ENCODE data around the gene SCN2B. TPM values are rescaled to one million over a fixed set of nuclear protein-coding genes. Genes with fewer than 3 reads are reported as not detected.

The SCN2B gene
- total and polyA plus RNA-seq, 2 experiments from 2014 or later = not detected

DNA sequence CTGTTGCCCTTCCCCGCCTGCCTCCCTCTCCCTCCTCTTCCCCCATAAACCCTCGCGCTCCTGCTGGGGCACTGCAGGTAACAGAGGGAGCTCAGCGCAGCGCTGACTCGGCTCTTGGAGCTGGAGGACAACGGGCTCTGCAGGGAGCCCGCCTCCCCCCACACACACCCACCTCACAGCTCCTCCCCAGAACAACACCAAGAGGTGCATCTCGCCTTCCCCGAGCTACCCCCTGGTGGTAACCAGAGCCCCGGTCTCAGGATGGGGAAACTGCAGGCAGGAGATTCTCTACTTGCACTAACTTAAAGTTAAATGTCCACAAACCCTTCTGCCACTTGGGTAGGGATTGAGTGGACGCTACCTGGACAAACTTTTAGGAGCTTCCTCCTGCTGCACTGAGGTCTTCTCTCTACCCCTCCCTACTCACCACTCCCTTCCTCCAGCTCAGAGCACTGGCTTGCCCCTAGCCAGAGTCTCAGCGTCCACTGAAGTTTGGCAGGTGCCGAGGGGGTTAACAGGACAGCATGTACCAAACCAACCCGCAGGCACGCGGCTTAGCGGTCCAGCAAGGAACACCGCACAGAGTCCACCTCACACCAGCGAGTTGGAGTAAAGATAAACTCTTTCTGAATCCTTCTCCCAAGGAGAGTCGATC lies 19.8 kb downstream of the SCN2B start:
- H3K9me2 ChIP-seq (ENCODE audit: insufficient read depth) = no peaks in the 10 kb centered on the region
- peaks cover 67% of the 10 kb centered on the region for H3K27me3 ChIP-seq (replicated peaks; ENCODE audit: insufficient read depth)
- H3K9me3 ChIP-seq (ENCODE audit: low read depth) = no peaks in the 10 kb centered on the region
- WGBS, 2 experiments (ENCODE audit: low coverage in 1 of 2, low lambda C conversion rate in 2 of 2, missing lambda C conversion rate in 2 of 2) = 8% methylated on average over 17 to 21 of the region's 21 CpGs
- DNase-seq = no peak
- H3K79me2 ChIP-seq (ENCODE audit: insufficient read depth) = no peaks in the 10 kb centered on the region
- no peak overlapping the region for H3K4me2 ChIP-seq (ENCODE audit: unreplicated experiment)
- TF ChIP-seq EZH2phosphoT487 (IDR thresholded peaks at IDR 0.05; ENCODE audit: insufficient read depth, low read depth) (no peak), EZH2 (IDR thresholded peaks at IDR 0.05; ENCODE audit: insufficient read depth, poor library complexity, severe bottlenecking) (no peak)
- H4K20me1 ChIP-seq (ENCODE audit: insufficient read depth) = no peaks in the 10 kb centered on the region
- no peaks in the 10 kb centered on the region for H3K36me3 ChIP-seq (ENCODE audit: low read depth)
- in situ Hi-C loops (cut with MboI) = no loop called here
- H2AFZ ChIP-seq = no peak overlapping the region
- H3K9ac ChIP-seq = no peak overlapping the region
- H3K27ac ChIP-seq = no peak overlapping the region
- H3K4me3 ChIP-seq = no peak overlapping the region
- H3F3A ChIP-seq (ENCODE audit: insufficient read depth) = no peaks in the 10 kb centered on the region
- H3K4me1 ChIP-seq (ENCODE audit: insufficient read depth) = no peaks in the 10 kb centered on the region

GRCh38 chr11:118155776-118156530 lies 20.5 kb downstream of the SCN2B start:
- no peaks in the 10 kb centered on the region for H3K9me2 ChIP-seq (ENCODE audit: insufficient read depth)
- H3K4me2 ChIP-seq (ENCODE audit: unreplicated experiment) = no peak overlapping the region
- no peaks in the 10 kb centered on the region for H3K79me2 ChIP-seq (ENCODE audit: insufficient read depth)
- no peak overlapping the region for H3K9ac ChIP-seq
- no peaks in the 10 kb centered on the region for H3F3A ChIP-seq (ENCODE audit: insufficient read depth)
- no peaks in the 10 kb centered on the region for H3K36me3 ChIP-seq (ENCODE audit: low read depth)
- H3K4me3 ChIP-seq = no peak overlapping the region
- no peaks in the 10 kb centered on the region for H3K4me1 ChIP-seq (ENCODE audit: insufficient read depth)
- H4K20me1 ChIP-seq (ENCODE audit: insufficient read depth) = no peaks in the 10 kb centered on the region
- WGBS, 2 experiments (ENCODE audit: low coverage in 1 of 2, low lambda C conversion rate in 2 of 2, missing lambda C conversion rate in 2 of 2) = 32 to 48% methylated on average over 10 to 11 of the region's 11 CpGs
- TF ChIP-seq EZH2 (IDR thresholded peaks at IDR 0.05; ENCODE audit: insufficient read depth, poor library complexity, severe bottlenecking) = no peak
- no peak for TF ChIP-seq EZH2phosphoT487 (IDR thresholded peaks at IDR 0.05; ENCODE audit: insufficient read depth, low read depth)
- H2AFZ ChIP-seq = no peak overlapping the region
- H3K9me3 ChIP-seq (ENCODE audit: low read depth) = no peaks in the 10 kb centered on the region
- no peak for DNase-seq
- peaks cover 67% of the 10 kb centered on the region for H3K27me3 ChIP-seq (replicated peaks; ENCODE audit: insufficient read depth)
- H3K27ac ChIP-seq = no peak overlapping the region
- in situ Hi-C loops (cut with MboI) = no loop called here

DNA sequence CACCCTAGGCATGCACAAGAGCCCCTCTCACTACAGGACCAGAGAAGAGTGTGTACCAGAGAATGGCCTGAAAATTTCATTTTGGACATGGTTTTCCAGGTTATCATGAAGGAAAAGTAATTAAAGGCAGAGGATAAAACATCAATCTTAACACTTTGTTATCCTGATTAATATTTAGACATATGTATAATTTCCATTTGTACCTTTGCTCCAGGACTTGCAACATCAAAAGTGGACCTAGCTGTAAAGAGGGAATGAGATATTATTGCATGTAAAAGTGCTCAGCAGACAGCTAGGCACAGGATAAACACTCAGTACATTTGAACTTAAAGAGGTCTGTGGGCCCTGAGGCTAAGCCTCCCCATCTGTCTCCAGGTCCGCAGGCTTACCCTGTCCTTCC lies 21.8 kb downstream of the SCN2B start:
- Histone ChIP-seq H3K9me3 (ENCODE audit: low read depth) (no peaks in the 10 kb centered on the region), H3K4me1 (ENCODE audit: insufficient read depth) (no peaks in the 10 kb centered on the region), H3K27me3 (replicated peaks; ENCODE audit: insufficient read depth) (peaks cover 77% of the 10 kb centered on the region), H4K20me1 (ENCODE audit: insufficient read depth) (no peaks in the 10 kb centered on the region), H3K79me2 (ENCODE audit: insufficient read depth) (no peaks in the 10 kb centered on the region), H3K36me3 (ENCODE audit: low read depth) (no peaks in the 10 kb centered on the region), H3F3A (ENCODE audit: insufficient read depth) (no peaks in the 10 kb centered on the region), H3K4me3 (no peak overlapping the region), H3K9me2 (ENCODE audit: insufficient read depth) (no peaks in the 10 kb centered on the region), H3K4me2 (ENCODE audit: unreplicated experiment) (no peak overlapping the region), H3K27ac (no peak overlapping the region), H3K9ac (no peak overlapping the region), H2AFZ (no peak overlapping the region)
- in situ Hi-C loops (cut with MboI) = no loop called here
- DNase-seq = no peak
- TF ChIP-seq EZH2phosphoT487 (IDR thresholded peaks at IDR 0.05; ENCODE audit: insufficient read depth, low read depth) (no peak), EZH2 (IDR thresholded peaks at IDR 0.05; ENCODE audit: insufficient read depth, poor library complexity, severe bottlenecking) (no peak)
- WGBS, 2 experiments (ENCODE audit: low coverage in 1 of 2, low lambda C conversion rate in 2 of 2, missing lambda C conversion rate in 2 of 2) = 89% methylated on average over 1 of the region's 1 CpG

DNA sequence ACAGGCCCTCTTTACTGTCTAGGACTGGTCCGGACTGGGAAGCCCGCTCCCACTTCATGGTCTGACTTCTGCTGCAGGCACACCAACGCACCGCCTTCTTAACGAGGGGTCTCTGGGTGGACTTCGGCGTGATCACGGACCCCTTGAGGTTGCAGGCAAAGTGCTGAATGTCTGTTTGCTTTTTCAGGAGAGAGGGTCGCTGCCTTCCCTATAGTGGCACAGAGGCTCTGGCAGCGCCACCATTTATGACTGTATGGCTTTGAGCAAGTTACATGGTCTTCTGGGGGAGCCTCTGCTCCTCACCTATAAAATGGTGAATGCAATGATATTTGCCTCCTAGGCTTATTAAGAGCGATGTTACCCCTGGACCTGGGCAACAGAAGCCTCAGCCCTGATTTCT lies 22.5 kb downstream of the SCN2B start:
- no peaks in the 10 kb centered on the region for H3F3A ChIP-seq (ENCODE audit: insufficient read depth)
- H3K36me3 ChIP-seq (ENCODE audit: low read depth) = no peaks in the 10 kb centered on the region
- H3K4me2 ChIP-seq (ENCODE audit: unreplicated experiment) = no peak overlapping the region
- DNase-seq = no peak
- H2AFZ ChIP-seq = no peak overlapping the region
- in situ Hi-C loops (cut with MboI) = no loop called here
- no peaks in the 10 kb centered on the region for H3K9me2 ChIP-seq (ENCODE audit: insufficient read depth)
- no peaks in the 10 kb centered on the region for H3K9me3 ChIP-seq (ENCODE audit: low read depth)
- no peak overlapping the region for H3K4me3 ChIP-seq
- no peaks in the 10 kb centered on the region for H4K20me1 ChIP-seq (ENCODE audit: insufficient read depth)
- no peaks in the 10 kb centered on the region for H3K79me2 ChIP-seq (ENCODE audit: insufficient read depth)
- H3K27ac ChIP-seq = no peak overlapping the region
- TF ChIP-seq EZH2phosphoT487 (IDR thresholded peaks at IDR 0.05; ENCODE audit: insufficient read depth, low read depth) = no peak
- TF ChIP-seq EZH2 (IDR thresholded peaks at IDR 0.05; ENCODE audit: insufficient read depth, poor library complexity, severe bottlenecking) = no peak
- H3K27me3 ChIP-seq (replicated peaks; ENCODE audit: insufficient read depth) = peaks cover 76% of the 10 kb centered on the region
- WGBS, 2 experiments (ENCODE audit: low coverage in 1 of 2, low lambda C conversion rate in 2 of 2, missing lambda C conversion rate in 2 of 2) = 83 to 86% methylated on average over 11 of the region's 11 CpGs
- H3K4me1 ChIP-seq (ENCODE audit: insufficient read depth) = no peaks in the 10 kb centered on the region
- no peak overlapping the region for H3K9ac ChIP-seq
